Upper lobe of left lung (tissue), 6 donors: ENCODE data around the gene TRAPPC3L. TPM values are rescaled to one million over a fixed set of nuclear protein-coding genes. Genes with fewer than 3 reads are reported as not detected.

ENCODE experiments used
- ATAC-seq, 2 donors: fragments of 200-7000 bp; cut with Tn5 transposase; one replicate each; pipeline ENCODE4 v1.9.1; 2022; ENCODE audit warnings: mild to moderate bottlenecking in 2 of 2, moderate library complexity in 2 of 2; ENCODE audit not compliant: low FRiP score in 2 of 2
- DNase-seq, 2 donors: peaks; one replicate each; pipeline ENCODE4 v3.0.0-alpha.2; 2019 to 2020
- H3K27ac ChIP-seq, 4 donors: fragments of 200-600 bp; sonication (generic); one replicate each; pipeline ENCODE4 v1.5.1; 2016 to 2019
- H3K27me3 ChIP-seq, 4 donors: fragments of 200-600 bp; sonication (generic); one replicate each; pipeline ENCODE4 v1.5.1; 2017 to 2019
- H3K36me3 ChIP-seq, 4 donors: fragments of 200-600 bp; sonication (generic); one replicate each; pipeline ENCODE4 v1.5.1; 2016 to 2019
- H3K4me1 ChIP-seq, 4 donors: fragments of 200-600 bp; sonication (generic); one replicate each; pipeline ENCODE4 v1.5.1; 2018 to 2019
- H3K4me3 ChIP-seq, 4 donors: fragments of 200-600 bp; sonication (generic); one replicate each; pipeline ENCODE4 v1.5.1; 2017 to 2019; ENCODE audit warnings: mild to moderate bottlenecking in 2 of 4, moderate library complexity in 1 of 4
- H3K9me3 ChIP-seq, 4 donors: fragments of 200-600 bp; sonication (generic); one replicate each; pipeline ENCODE4 v1.5.1; 2018 to 2019
- EP300 ChIP-seq, 4 donors: sonication (generic); formaldehyde crosslinking; IDR thresholded peaks; one replicate each; pipeline ENCODE4 v1.5.1; 2017; ENCODE audit warnings: antibody characterized with exemption in 4 of 4, control low read depth in 2 of 4
- POLR2A ChIP-seq, 4 donors: fragments of 450-650 bp; IDR thresholded peaks; one replicate each; pipeline ENCODE4 v1.5.1; 2016 to 2017; ENCODE audit warnings: antibody characterized with exemption in 4 of 4, mild to moderate bottlenecking in 2 of 4
- POLR2AphosphoS5 ChIP-seq, 2 donors: sonication (generic); formaldehyde crosslinking; IDR thresholded peaks; one replicate each; pipeline ENCODE4 v1.5.1; 2017; ENCODE audit warnings: antibody characterized with exemption in 2 of 2
- WGBS, 2 donors: methylation state at CpG; one replicate each; pipeline ENCODE4 v1.1.5; 2017 to 2018; 5-methylcytosine and 5-hydroxymethylcytosine counted together
- total RNA-seq, 6 donors: library from RNA; depleted of rRNA in 4 of 6; stranded (reverse); fragments of >200 nt in 4 of 6; gene quantifications; one replicate each; pipeline versions ENCODE4 v1.1.0 to v1.2.1, GENCODE V29; 2016 to 2021
- TF ChIP-seq, protein P1 (sequence below), 6 experiments: fragments of 450-650 bp in 4 of 6; fragments of 200-600 bp in 2 of 6; sonication (generic) in 2 of 6; IDR thresholded peaks; one replicate each; pipeline ENCODE4 v1.5.1; 2016 to 2019; ENCODE audit warnings: antibody characterized with exemption in 6 of 6
- donor health status: DM: no; HTN: no; CAD: no; lungs with moderate emphysema.
- donor health status: DM: no; HTN: yes; CAD: no; lungs with severe emphysema.

Gene TRAPPC3L
- total RNA-seq, 6 donors from 2014 or later = 0.20 to 1.4 (median 0.29) TPM; not detected in 3

DNA sequence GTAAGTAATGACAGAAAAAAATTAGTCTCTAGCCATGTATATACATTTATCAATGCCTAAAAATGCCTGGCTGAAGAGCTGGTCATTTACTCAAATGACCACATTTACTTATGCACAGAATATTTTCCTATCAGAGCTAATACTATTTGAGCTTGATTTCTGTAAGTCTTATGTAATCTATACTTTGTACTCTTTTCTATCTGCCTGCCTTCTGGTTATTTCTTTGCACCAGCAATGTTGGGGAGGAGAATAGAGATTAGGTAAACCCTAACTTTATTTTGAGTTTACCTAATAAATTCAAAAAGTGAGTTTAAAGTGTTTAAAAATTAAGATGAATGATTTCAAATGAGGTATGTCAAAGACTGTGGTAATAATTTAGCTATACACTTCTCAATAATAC, 30.3 kb downstream of the TRAPPC3L start:
- TF ChIP-seq, protein P1, sequence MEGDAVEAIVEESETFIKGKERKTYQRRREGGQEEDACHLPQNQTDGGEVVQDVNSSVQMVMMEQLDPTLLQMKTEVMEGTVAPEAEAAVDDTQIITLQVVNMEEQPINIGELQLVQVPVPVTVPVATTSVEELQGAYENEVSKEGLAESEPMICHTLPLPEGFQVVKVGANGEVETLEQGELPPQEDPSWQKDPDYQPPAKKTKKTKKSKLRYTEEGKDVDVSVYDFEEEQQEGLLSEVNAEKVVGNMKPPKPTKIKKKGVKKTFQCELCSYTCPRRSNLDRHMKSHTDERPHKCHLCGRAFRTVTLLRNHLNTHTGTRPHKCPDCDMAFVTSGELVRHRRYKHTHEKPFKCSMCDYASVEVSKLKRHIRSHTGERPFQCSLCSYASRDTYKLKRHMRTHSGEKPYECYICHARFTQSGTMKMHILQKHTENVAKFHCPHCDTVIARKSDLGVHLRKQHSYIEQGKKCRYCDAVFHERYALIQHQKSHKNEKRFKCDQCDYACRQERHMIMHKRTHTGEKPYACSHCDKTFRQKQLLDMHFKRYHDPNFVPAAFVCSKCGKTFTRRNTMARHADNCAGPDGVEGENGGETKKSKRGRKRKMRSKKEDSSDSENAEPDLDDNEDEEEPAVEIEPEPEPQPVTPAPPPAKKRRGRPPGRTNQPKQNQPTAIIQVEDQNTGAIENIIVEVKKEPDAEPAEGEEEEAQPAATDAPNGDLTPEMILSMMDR (IDR thresholded peaks at IDR 0.05) = no peak
- TF ChIP-seq POLR2AphosphoS5 (IDR thresholded peaks at IDR 0.05) (no peak), POLR2A (IDR thresholded peaks at IDR 0.05) (no peak), EP300 (IDR thresholded peaks at IDR 0.05) (no peak)
- Histone ChIP-seq H3K36me3 (peaks cover 0 to 6% (median 2%) of the 10 kb centered on the region in 4 donors), H3K27ac (no peak overlapping the region), H3K27me3 (no peaks in the 10 kb centered on the region), H3K9me3 (no peaks in the 10 kb centered on the region), H3K4me3 (no peak overlapping the region), H3K4me1 (peaks cover 6 to 20% (median 6%) of the 10 kb centered on the region in 4 donors)
- DNase-seq (no peak), ATAC-seq (no peak)

DNA sequence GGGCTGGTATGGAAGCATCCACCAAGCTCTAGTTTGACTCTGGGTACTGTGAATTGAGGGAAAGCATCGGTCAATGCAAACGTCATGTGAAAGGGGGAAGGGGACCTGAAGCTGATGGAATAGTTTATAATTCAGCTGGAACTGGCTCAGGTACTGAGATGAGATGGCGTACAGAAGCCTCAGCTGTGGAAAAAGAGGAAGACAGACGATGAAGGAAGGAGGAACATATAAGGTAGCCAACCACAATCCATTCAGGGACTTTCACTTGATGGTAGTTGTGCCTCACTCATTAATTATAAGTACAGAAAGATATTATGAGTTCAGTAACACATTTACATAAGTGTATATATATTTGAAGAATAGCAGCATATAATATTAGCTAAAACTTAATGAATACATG, 31.4 kb downstream of the TRAPPC3L start:
- DNase-seq (no peak), ATAC-seq (no peak)
- 63 to 74% methylated on average over 4 of the region's 4 CpGs for whole genome bisulfite sequencing, 2 donors
- H3K4me1 ChIP-seq = peaks cover 6 to 20% (median 6%) of the 10 kb centered on the region in 4 donors
- H3K27ac ChIP-seq = peak overlapping the region in 3 of 4 donors; percentile 16 to 91 (median 28)
- TF ChIP-seq EP300 (IDR thresholded peaks at IDR 0.05) (no peak), POLR2AphosphoS5 (IDR thresholded peaks at IDR 0.05) (no peak), POLR2A (IDR thresholded peaks at IDR 0.05) (no peak)
- TF ChIP-seq, protein P1 (IDR thresholded peaks at IDR 0.05) = no peak
- no peak overlapping the region for H3K4me3 ChIP-seq
- H3K9me3 ChIP-seq = no peaks in the 10 kb centered on the region
- peaks cover 0 to 6% (median 2%) of the 10 kb centered on the region in 4 donors for H3K36me3 ChIP-seq
- H3K27me3 ChIP-seq = no peaks in the 10 kb centered on the region

DNA sequence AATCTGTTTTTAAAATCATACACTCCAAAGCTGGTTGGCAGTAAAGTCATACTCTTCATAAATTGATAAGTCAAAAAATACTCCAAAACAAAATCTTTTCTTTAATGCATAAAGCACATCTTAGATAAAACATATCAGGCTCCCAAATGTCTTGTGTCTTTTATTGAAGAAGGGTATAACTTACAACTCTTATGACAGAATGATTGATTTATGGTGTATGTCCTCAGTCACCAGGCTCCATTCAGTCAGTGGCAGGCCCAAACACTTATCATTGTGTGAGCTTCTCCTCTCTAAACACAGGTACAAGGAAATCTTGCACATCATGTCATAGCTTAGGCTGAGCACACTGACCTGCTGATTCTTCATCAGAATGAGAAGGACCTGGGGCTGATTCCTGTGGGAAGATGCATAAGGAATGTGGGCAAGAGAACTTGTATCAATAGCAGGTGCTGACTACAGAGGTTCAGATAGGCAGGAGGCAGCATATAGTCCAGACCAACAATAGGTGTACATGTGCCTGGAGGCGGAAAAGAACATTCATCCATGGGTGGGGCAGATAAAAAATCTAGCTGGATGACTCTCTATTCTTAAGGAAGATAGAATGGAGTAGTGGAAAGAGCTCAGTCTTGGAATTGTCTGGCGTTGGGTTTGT, 32.1 kb downstream of the TRAPPC3L start:
- Histone ChIP-seq H3K9me3 (no peaks in the 10 kb centered on the region), H3K27me3 (no peaks in the 10 kb centered on the region), H3K36me3 (peaks cover 0 to 6% (median 2%) of the 10 kb centered on the region in 4 donors), H3K4me1 (peaks cover 6 to 17% (median 6%) of the 10 kb centered on the region in 4 donors), H3K27ac (peak overlapping the region; percentile 79 to 91 (median 84)), H3K4me3 (peak overlapping the region in 2 of 4 donors; percentile 44 to 47)
- ATAC-seq = no peak
- TF ChIP-seq POLR2AphosphoS5 (IDR thresholded peaks at IDR 0.05) = no peak
- TF ChIP-seq, protein P1 (IDR thresholded peaks at IDR 0.05) = no peak
- no peak for TF ChIP-seq EP300 (IDR thresholded peaks at IDR 0.05)
- TF ChIP-seq POLR2A (IDR thresholded peaks at IDR 0.05) = no peak
- 71 to 74% methylated on average over 2 of the region's 2 CpGs for WGBS, 2 donors
- DNase-seq = no peak

DNA sequence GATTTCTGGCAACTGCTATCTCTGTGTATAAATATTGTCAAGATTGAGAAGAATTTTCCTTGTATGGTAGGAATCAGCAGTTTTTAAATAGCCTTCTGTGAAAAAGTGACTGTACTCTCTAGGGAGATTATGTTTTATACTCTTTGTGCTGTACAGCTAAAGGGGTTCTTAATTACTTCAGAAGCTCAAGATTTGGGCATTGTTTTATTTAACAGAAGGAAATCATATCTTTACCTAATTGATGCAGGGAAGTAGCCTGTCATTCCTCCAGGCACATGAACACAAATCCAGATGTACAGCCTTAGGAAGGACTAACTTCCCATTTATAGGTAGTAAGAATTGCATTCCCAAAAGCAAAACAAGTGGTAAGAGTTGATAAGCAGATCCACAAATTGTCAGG, 32.8 kb downstream of the TRAPPC3L start:
- no peaks in the 10 kb centered on the region for H3K27me3 ChIP-seq
- no peak for ATAC-seq
- peak overlapping the region in 3 of 4 donors; percentile 36 to 47 (median 44) for H3K4me3 ChIP-seq
- peaks cover 6 to 17% (median 6%) of the 10 kb centered on the region in 4 donors for H3K4me1 ChIP-seq
- no peaks in the 10 kb centered on the region for H3K9me3 ChIP-seq
- peaks cover 0 to 6% (median 2%) of the 10 kb centered on the region in 4 donors for H3K36me3 ChIP-seq
- DNase-seq = no peak
- TF ChIP-seq POLR2A (IDR thresholded peaks at IDR 0.05) (no peak), POLR2AphosphoS5 (IDR thresholded peaks at IDR 0.05) (no peak), EP300 (IDR thresholded peaks at IDR 0.05) (no peak)
- TF ChIP-seq, protein P1 (IDR thresholded peaks at IDR 0.05) = no peak
- H3K27ac ChIP-seq = peak overlapping the region; percentile 79 to 91 (median 84)
